SU-DHL-6 (cell line): ENCODE measurements around the gene PGM1.

ENCODE experiments used
- CTCF ChIP-seq: fragments of 200-600 bp; sonication (generic); IDR thresholded peaks from one replicate; pipeline ENCODE4 v1.5.1; 2017; ENCODE audit warnings: antibody characterized with exemption, mild to moderate bottlenecking, low read length, moderate library complexity; ENCODE audit not compliant: insufficient read depth, poor library complexity, severe bottlenecking
- EZH2phosphoT487 ChIP-seq: fragments of 200-600 bp; sonication (generic), shearing (Covaris generic); conservative IDR thresholded peaks from 2 replicates; pipeline ENCODE4 v1.6.1; 2018; ENCODE audit warnings: mild to moderate bottlenecking, antibody characterized with exemption, low read length, moderate library complexity, mixed read lengths

- TF ChIP-seq CTCF: no peak
- no peak for TF ChIP-seq EZH2phosphoT487
Measured at GRCh38 chr1:63628607-63629006, 35.4 kb downstream of the PGM1 start.
